Lung (tissue), 12 donors: Measurements from ENCODE around the gene BICC1. TPM values are rescaled to one million over a fixed set of nuclear protein-coding genes. Genes with fewer than 3 reads are reported as not detected.
"Not testable (repeated sequence)": the region's sequence is repeated elsewhere in the genome, so short reads cannot be mapped to it uniquely, and the experiment has no call there.

ENCODE experiments used
- ATAC-seq: fragments of 200-7000 bp; cut with Tn5 transposase; one replicate; pipeline ENCODE4 v1.9.1; 2020; ENCODE audit warnings: moderate number of reproducible peaks; ENCODE audit not compliant: insufficient read depth, low FRiP score
- DNase-seq, 3 donors: peaks; one replicate each; pipeline ENCODE4 v3.0.0-alpha.2; 2013 to 2017
- H3K27ac ChIP-seq, 2 donors: one replicate each; pipeline ENCODE4 v1.5.1; 2013; ENCODE audit warnings: mild to moderate bottlenecking in 2 of 2, moderate library complexity in 2 of 2, control low read depth in 1 of 2, inconsistent platforms in 1 of 2, low read depth in 1 of 2, low read length in 1 of 2
- H3K27me3 ChIP-seq, 3 donors: one replicate each; pipeline ENCODE4 v1.5.1; 2013; ENCODE audit warnings: low read length in 2 of 3; ENCODE audit not compliant: control insufficient read depth in 3 of 3, insufficient read depth in 3 of 3
- H3K36me3 ChIP-seq, 4 donors: one replicate each; pipeline ENCODE4 v1.5.1; 2013; ENCODE audit warnings: low read length in 4 of 4, mild to moderate bottlenecking in 1 of 4, moderate library complexity in 1 of 4; ENCODE audit not compliant: control insufficient read depth in 4 of 4, insufficient read depth in 4 of 4
- H3K4me1 ChIP-seq, 5 donors: one replicate each; pipeline ENCODE4 v1.5.1; 2013; ENCODE audit warnings: low read length in 5 of 5, mild to moderate bottlenecking in 2 of 5, moderate library complexity in 1 of 5; ENCODE audit not compliant: control insufficient read depth in 5 of 5, insufficient read depth in 5 of 5
- H3K4me3 ChIP-seq: one replicate; pipeline ENCODE4 v1.5.1; 2013; ENCODE audit warnings: mild to moderate bottlenecking, control low read depth, moderate library complexity
- H3K9ac ChIP-seq, 2 donors: one replicate each; pipeline ENCODE4 v1.5.1; 2013; ENCODE audit warnings: low read length in 2 of 2, control low read depth in 1 of 2; ENCODE audit not compliant: insufficient read depth in 1 of 2
- H3K9me3 ChIP-seq, 4 donors: one replicate each; pipeline ENCODE4 v1.5.1; 2013; ENCODE audit warnings: low read length in 3 of 4, mild to moderate bottlenecking in 1 of 4, moderate library complexity in 1 of 4; ENCODE audit not compliant: control insufficient read depth in 4 of 4, insufficient read depth in 3 of 4
- WGBS, 2 donors: extraction: QIAGEN DNeasy Blood & Tissue Kit; methylation state at CpG; one replicate each; pipeline ENCODE4 v1.1.7; 2013; 5-methylcytosine and 5-hydroxymethylcytosine counted together
- polyA plus RNA-seq, 2 donors: library from polyadenylated mRNA; stranded (reverse); fragments of 200-250 nt; gene quantifications; one replicate each; pipeline ENCODE4 v1.2.1, GENCODE V29; 2013
- total RNA-seq, 2 donors: library from RNA; depleted of rRNA in 1 of 2; stranded (reverse); fragments of >200 nt in 1 of 2; gene quantifications; one replicate each; pipeline ENCODE4 v1.2.1, GENCODE V29; 2014 to 2021
- TF ChIP-seq, protein P1 (sequence below): IDR thresholded peaks from 2 replicates; pipeline ENCODE4 v1.5.1; 2012; ENCODE audit warnings: mild to moderate bottlenecking; ENCODE audit errors: control extremely low read depth, extremely low read depth
- donor health status: control.
- donor health status: control.
- donor health status: Bipolar disorder and iron deficiency.
- donor health status: healthy.
- donor health status: DM: yes; HTN: yes; CAD: no.

The BICC1 gene
- total and polyA plus RNA-seq, 4 donors: 2.3 to 43.1 (median 5.9) TPM

GRCh38 chr10:58854811-58855210 lies 342.1 kb downstream of the BICC1 start:
- 61 to 64% methylated on average over 2 of the region's 2 CpGs for WGBS, 2 donors
- no peaks in the 10 kb centered on the region for H3K9me3 ChIP-seq

DNA sequence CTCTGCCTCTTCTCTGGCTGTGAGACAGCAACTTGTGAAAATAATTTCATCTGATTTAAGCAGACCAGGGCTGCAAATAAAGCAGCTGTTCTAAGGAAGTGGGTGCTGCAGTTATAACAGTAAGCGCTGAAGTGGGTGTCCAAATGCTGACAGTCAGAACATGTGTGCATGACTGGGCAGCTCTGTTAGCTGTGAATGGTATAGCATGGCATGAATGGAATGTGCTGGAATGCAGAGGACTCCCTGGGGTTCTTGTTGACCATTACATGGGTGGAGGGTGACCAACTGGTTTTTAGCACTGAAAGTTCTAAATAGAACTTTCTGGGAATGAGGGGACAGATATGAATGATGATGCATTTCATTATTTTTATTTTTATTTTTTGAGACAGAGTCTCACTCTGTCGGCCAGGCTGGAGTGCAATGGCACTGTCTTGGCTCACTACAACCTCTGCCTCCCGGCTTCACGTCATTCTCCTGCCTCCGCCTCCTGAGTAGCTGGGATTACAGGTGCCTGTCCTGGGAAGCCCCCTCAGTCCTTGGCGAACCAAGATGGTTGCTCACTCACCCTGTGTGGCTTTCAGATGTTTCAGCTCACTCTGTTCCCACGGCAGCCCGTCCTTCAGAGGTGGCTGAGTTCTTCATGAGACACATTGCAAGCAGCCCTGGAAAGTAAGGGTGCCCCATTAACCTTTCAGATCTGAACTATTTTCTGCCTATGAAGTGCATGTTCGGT lies 344.0 kb downstream of the BICC1 start:
- peak; percentile 24 to 53 (median 32) for DNase-seq
- Histone ChIP-seq H3K36me3 (no peaks in the 10 kb centered on the region), H3K27me3 (no peaks in the 10 kb centered on the region), H3K4me3 (no peak overlapping the region), H3K9me3 (no peaks in the 10 kb centered on the region), H3K4me1 (peaks cover 0 to 5% (median 0%) of the 10 kb centered on the region in 5 donors), H3K9ac (no peak overlapping the region), H3K27ac (peak overlapping the region in 1 of 2 donors; percentile 51)
- ATAC-seq: peak; percentile 91
- 74 to 77% methylated on average over 9 of the region's 9 CpGs for WGBS, 2 donors
- TF ChIP-seq, protein P1, sequence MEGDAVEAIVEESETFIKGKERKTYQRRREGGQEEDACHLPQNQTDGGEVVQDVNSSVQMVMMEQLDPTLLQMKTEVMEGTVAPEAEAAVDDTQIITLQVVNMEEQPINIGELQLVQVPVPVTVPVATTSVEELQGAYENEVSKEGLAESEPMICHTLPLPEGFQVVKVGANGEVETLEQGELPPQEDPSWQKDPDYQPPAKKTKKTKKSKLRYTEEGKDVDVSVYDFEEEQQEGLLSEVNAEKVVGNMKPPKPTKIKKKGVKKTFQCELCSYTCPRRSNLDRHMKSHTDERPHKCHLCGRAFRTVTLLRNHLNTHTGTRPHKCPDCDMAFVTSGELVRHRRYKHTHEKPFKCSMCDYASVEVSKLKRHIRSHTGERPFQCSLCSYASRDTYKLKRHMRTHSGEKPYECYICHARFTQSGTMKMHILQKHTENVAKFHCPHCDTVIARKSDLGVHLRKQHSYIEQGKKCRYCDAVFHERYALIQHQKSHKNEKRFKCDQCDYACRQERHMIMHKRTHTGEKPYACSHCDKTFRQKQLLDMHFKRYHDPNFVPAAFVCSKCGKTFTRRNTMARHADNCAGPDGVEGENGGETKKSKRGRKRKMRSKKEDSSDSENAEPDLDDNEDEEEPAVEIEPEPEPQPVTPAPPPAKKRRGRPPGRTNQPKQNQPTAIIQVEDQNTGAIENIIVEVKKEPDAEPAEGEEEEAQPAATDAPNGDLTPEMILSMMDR: no peak

More at GRCh38 chr10:58854811-58855210, 342.1 kb downstream of the BICC1 start:
- TF ChIP-seq, protein P1: no peak
- no peak for ATAC-seq
- H3K27me3 ChIP-seq: no peaks in the 10 kb centered on the region
- H3K4me1 ChIP-seq: peaks cover 0 to 5% (median 0%) of the 10 kb centered on the region in 5 donors
- H3K9ac ChIP-seq: no peak overlapping the region
- no peaks in the 10 kb centered on the region for H3K36me3 ChIP-seq
- no peak for DNase-seq
- no peak overlapping the region for H3K27ac ChIP-seq
- no peak overlapping the region for H3K4me3 ChIP-seq

DNA sequence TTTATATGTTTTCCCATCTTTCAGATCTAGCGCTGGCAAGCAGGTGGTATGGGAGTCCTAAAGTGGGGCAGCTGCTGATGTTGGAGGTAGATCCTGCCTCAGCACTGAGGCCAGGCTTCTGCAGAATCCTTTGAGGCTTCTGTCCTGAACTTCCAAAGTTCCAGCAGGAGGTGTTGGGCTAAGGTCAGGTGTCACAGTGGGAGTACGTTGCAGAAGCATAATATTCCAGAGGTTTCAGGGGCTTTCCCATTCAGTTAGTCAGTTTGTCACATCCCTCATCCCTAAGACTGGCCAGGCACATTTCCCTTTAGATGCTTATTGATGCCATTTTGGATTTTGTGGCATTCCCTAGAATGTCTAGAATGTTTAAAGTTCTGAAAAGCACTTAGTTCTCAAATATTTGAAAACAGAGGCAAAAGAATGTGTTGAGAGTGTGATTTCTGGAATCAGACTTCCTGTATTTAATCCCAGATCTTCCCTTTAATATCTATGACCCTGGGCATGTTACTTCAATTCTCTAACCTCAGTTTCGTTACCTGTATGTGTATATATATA lies 344.7 kb downstream of the BICC1 start:
- H3K9me3 ChIP-seq: no peaks in the 10 kb centered on the region
- WGBS, 2 donors: 81 to 82% methylated on average over 3 of the region's 3 CpGs
- no peaks in the 10 kb centered on the region for H3K36me3 ChIP-seq
- H3K27me3 ChIP-seq: no peaks in the 10 kb centered on the region
- ATAC-seq: no peak
- TF ChIP-seq, protein P1: no peak
- H3K27ac ChIP-seq: no peak overlapping the region
- no peak overlapping the region for H3K4me3 ChIP-seq
- H3K4me1 ChIP-seq: peaks cover 0 to 5% (median 0%) of the 10 kb centered on the region in 5 donors
- no peak for DNase-seq
- no peak overlapping the region for H3K9ac ChIP-seq

DNA sequence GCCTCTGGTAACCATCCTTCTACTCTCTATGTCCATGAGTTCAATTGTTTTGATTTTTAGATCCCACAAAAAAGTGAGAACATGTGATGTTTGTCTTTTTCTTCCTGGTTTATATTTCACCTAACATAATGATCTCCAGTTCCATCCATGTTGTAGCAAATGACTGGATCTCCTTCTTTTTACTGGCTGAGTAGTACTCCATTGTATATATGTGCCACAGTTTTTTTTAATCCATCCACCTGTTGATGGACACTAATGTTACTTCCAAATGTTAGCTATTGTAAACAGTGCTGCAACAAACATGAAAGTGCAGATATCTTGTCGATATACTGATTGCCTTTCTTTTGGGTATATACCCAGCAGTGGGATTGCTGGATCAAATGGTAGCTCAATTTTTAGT lies 345.5 kb downstream of the BICC1 start:
- not testable (repeated sequence) for H3K4me3 ChIP-seq, H3K27ac ChIP-seq, H3K27me3 ChIP-seq, DNase-seq, H3K36me3 ChIP-seq, H3K9ac ChIP-seq, H3K4me1 ChIP-seq, ATAC-seq, H3K9me3 ChIP-seq
- 95 to 97% methylated on average over 1 of the region's 1 CpG for WGBS, 2 donors
